Lower lobe of right lung (tissue), 2 donors: ENCODE data around the gene PRKAR2A. TPM values are rescaled to one million over a fixed set of nuclear protein-coding genes. Genes with fewer than 3 reads are reported as not detected.
A peak's percentile ranks its signal among the peaks of the same experiment; 100 is the strongest.
"Not testable (repeated sequence)": the region's sequence is repeated elsewhere in the genome, so short reads cannot be mapped to it uniquely, and the experiment has no call there.

Source experiments
- ATAC-seq, 2 donors: fragments of 200-7000 bp; cut with Tn5 transposase; one replicate each; pipeline ENCODE4 v1.9.1; 2020 to 2022; ENCODE audit warnings: mild to moderate bottlenecking in 2 of 2, moderate library complexity in 2 of 2
- DNase-seq: peaks from one replicate; pipeline ENCODE4 v3.0.0-alpha.2; 2020
- H3K27ac ChIP-seq: fragments of 200-600 bp; one replicate; pipeline ENCODE4 v1.8.0; 2022
- H3K27me3 ChIP-seq: fragments of 200-600 bp; one replicate; pipeline ENCODE4 v1.8.0; 2022; ENCODE audit warnings: low read depth
- H3K36me3 ChIP-seq: fragments of 200-600 bp; one replicate; pipeline ENCODE4 v1.8.0; 2022; ENCODE audit warnings: mild to moderate bottlenecking
- H3K4me1 ChIP-seq: fragments of 200-600 bp; one replicate; pipeline ENCODE4 v1.8.0; 2022
- H3K4me3 ChIP-seq: fragments of 200-600 bp; one replicate; pipeline ENCODE4 v1.8.0; 2022; ENCODE audit warnings: mild to moderate bottlenecking
- H3K9me3 ChIP-seq: fragments of 200-600 bp; one replicate; pipeline ENCODE4 v1.8.0; 2022
- intact Hi-C: fragments of 100-400 bp; cut with DNase I; formaldehyde crosslinking; loops from one replicate; pipeline ENCODE4 v1.11.0; 2022
- total RNA-seq: library from RNA; stranded (reverse); fragmentation: NEBNext Ultra II Directional; extraction: Animal tissue kit (Norgen Biotek cat#: 25700); gene quantifications from one replicate; pipeline ENCODE4 v1.2.1, GENCODE V29; 2021
- TF ChIP-seq, protein P1 (sequence below): fragments of 200-600 bp; IDR thresholded peaks from one replicate; pipeline ENCODE4 v1.8.0; 2022; ENCODE audit warnings: antibody characterized with exemption, mild to moderate bottlenecking
- donor health status: DM: no; HTN: yes; CAD: no; lungs with severe emphysema.

The PRKAR2A gene
- total RNA-seq, 1 donor from 2014 or later = 45.5 TPM

DNA sequence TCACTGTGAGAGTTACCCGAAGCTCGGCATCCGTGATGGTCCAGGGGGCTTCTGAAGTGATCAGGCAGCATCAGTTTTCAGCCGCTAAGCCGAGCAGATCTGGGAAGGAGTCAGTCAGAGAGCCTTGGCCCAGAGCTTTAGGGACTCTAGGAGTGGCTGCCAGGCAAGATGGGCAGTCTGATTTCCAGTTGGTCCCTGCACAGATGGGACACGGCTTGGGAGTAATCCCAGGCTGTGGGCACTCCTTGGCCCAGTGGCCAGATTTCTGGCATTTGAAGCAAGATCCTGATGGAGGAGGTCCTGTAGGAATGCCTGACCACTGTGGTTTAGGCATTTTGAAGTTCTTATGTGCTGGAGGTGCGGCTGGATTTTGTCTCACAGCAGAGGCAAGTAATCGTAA, 120.2 kb downstream of the PRKAR2A start:
- H3K27me3 ChIP-seq = no peaks in the 10 kb centered on the region
- H3K9me3 ChIP-seq = no peaks in the 10 kb centered on the region
- H3K4me1 ChIP-seq = no peaks in the 10 kb centered on the region
- intact Hi-C loops = no loop called here
- H3K27ac ChIP-seq = no peak overlapping the region
- no peak for ATAC-seq
- TF ChIP-seq, protein P1, sequence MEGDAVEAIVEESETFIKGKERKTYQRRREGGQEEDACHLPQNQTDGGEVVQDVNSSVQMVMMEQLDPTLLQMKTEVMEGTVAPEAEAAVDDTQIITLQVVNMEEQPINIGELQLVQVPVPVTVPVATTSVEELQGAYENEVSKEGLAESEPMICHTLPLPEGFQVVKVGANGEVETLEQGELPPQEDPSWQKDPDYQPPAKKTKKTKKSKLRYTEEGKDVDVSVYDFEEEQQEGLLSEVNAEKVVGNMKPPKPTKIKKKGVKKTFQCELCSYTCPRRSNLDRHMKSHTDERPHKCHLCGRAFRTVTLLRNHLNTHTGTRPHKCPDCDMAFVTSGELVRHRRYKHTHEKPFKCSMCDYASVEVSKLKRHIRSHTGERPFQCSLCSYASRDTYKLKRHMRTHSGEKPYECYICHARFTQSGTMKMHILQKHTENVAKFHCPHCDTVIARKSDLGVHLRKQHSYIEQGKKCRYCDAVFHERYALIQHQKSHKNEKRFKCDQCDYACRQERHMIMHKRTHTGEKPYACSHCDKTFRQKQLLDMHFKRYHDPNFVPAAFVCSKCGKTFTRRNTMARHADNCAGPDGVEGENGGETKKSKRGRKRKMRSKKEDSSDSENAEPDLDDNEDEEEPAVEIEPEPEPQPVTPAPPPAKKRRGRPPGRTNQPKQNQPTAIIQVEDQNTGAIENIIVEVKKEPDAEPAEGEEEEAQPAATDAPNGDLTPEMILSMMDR = no peak
- no peak overlapping the region for H3K4me3 ChIP-seq
- H3K36me3 ChIP-seq = no peaks in the 10 kb centered on the region
- no peak for DNase-seq

DNA sequence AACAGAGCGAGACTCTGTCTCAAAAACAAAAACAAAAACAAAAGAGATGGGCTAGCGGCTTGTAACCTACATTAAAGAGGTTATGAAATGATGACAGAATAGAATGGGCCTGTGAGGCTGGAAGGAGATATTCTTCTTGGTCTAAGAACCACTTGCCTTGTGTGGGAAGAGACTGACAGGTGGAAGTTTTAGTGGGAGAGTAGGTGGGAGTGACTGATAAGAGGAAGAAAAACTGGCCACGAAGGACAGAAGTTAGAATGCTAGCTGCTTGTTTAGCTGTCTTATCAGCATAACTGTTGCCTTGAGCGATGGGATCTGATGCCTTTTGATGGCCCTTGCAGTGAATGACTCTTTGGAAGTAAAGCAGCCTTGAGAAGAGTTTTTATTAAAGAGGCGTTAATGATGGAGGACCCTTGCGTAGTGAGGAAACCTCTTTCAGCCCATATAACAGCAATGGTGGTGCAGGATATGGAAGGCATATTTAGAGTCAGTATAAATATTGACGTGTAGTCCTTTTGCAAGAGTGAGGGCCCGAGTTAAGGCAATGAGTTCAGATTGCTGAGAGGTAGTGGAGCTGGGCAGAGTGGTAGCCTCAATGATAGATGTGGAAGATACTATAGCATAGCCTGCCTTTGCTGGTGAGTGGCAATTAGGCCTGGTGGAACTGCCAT, 122.4 kb downstream of the PRKAR2A start:
- H3K36me3 ChIP-seq, H3K27ac ChIP-seq, H3K9me3 ChIP-seq, intact Hi-C loops, DNase-seq, ATAC-seq, H3K27me3 ChIP-seq, H3K4me1 ChIP-seq, H3K4me3 ChIP-seq: not testable (repeated sequence)

DNA sequence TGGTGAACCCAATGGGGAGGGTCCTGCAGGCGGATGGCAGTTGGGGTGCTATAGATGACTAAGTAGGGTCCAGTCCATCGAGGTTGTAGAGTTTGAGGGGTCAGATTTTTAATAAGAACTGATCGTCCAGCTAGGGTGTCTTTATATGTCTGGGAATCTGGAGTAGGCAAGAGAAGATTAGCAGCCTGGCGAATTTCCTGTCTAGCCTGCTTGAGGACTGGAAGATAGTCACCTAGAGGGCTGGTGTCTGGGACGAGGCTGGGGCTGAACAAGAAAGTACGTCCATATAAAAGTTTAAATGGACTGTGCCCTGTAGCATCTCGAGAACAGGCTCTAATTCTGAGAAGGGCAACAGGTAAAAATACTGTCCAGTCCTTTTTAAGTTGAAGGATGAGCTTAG, 123.9 kb downstream of the PRKAR2A start:
- intact Hi-C loops = no loop called here
- H3K27me3 ChIP-seq = no peaks in the 10 kb centered on the region
- ATAC-seq = no peak
- no peaks in the 10 kb centered on the region for H3K4me1 ChIP-seq
- DNase-seq = no peak
- no peaks in the 10 kb centered on the region for H3K9me3 ChIP-seq
- TF ChIP-seq, protein P1 = no peak
- no peaks in the 10 kb centered on the region for H3K36me3 ChIP-seq
- no peak overlapping the region for H3K4me3 ChIP-seq
- no peak overlapping the region for H3K27ac ChIP-seq

DNA sequence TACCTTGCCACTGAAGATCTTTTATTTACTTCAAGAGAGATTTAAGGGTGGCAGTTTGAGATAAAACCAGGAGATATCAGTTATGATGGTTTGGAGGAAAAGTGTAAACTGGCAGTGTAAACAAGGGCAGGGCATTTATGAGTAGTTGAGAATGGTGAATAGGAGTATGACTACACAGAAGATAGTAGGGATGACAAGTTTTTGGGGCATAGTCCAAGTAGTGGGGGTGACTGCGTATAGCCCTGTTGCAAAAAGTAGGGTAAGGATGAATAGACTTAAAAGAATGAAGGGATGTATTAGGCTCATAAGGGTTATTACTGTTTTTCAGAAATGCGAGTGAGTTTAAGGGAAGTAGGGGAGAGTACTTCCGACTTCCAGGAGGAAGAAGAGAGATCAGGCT, 124.4 kb downstream of the PRKAR2A start:
- DNase-seq, H3K27me3 ChIP-seq, H3K4me3 ChIP-seq, H3K4me1 ChIP-seq, H3K9me3 ChIP-seq, intact Hi-C loops, H3K27ac ChIP-seq, ATAC-seq, H3K36me3 ChIP-seq: not testable (repeated sequence)

DNA sequence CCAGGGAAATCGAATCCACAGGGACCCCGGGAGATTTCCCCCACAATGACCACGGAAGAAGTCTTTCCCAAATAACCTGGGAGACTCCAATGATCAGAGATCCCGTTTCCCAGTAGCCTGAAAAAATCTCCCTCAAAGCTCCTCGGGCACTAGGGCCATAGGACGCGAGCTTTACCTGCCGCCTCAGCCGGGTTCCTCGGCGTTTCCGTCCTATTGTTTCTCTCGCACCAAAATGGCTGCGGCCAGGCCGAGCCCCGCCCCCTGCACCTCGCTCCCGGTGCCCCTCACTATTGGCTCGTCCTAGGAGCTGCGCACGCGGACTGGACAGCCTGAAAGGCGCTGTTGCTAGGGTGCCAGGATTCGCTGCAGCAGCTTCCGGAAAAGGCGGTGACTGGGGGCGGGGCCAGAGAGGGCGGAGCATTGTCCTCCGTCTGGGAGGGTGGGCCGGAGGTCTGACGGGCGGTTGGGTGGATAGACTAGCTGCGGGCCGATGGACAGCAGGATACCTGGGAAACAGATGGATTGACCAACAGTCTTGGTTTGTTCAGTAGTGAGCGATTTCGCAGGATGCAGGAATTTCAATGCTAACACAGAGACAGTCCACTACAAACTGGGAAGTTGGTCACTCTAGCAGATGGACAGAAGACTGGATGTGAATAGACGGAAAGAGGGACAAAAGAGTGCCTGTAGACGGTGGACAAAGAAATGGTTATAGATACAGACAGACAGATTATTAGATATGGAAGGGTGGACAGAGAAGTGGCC, 130.5 kb downstream of the PRKAR2A start, which contains the start of gene IP6K2:
TSS of gene IP6K2 (minus strand) at position 240 of the 765 bp plus-strand sequence. CDS start 21,930 bp downstream, outside the sequence.
- ATAC-seq (peak; percentile 100), DNase-seq (peak; percentile 100)
- peaks cover 30% of the 10 kb centered on the region for H3K36me3 ChIP-seq
- TF ChIP-seq, protein P1 = no peak
- intact Hi-C loops = no loop called here
- peak within 1 kb of the TSS; percentile 83 for H3K27ac ChIP-seq
- peak within 1 kb of the TSS; percentile 85 for H3K4me3 ChIP-seq
- no peaks in the 10 kb centered on the region for H3K27me3 ChIP-seq
- no peaks in the 10 kb centered on the region for H3K9me3 ChIP-seq
- peaks cover 40% of the 10 kb centered on the region for H3K4me1 ChIP-seq

DNA sequence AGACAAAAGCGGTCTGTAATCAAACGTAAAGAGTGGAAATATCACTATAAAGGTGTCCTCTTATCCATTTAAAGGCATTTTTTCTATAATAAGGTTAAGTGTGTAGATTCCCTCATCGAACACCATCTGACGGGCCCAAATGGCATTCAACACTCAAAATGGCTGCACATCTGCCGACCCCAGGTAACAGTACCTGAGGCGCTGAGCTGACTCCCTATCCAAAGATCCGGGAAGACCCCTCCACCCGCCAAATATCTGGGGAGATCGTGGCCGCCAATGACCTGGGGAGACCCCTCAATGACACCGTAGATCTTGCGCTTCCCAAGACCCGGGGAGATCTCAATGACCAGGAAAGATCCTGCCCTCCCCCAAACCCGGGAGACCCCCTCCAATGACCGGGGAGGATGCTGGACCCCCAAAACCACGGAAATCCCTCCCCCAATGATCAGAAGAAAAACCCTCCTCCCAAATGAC, 131.1 kb downstream of the PRKAR2A start:
- ATAC-seq = peak; percentile 4 to 54
- Histone ChIP-seq H3K27ac (peak overlapping the region; percentile 83), H3K27me3 (no peaks in the 10 kb centered on the region), H3K4me3 (peak overlapping the region; percentile 85), H3K4me1 (peaks cover 47% of the 10 kb centered on the region), H3K36me3 (peaks cover 34% of the 10 kb centered on the region), H3K9me3 (no peaks in the 10 kb centered on the region)
- TF ChIP-seq, protein P1 = no peak
- intact Hi-C loops = no loop called here
- no peak for DNase-seq
